Measurements from ENCODE around the gene PPP3CA.

PPP3CA gene

GRCh38 chr4:101347267-101347556, at the start of gene PPP3CA:
Gene PPP3CA, minus strand, starts transcription at chr4:101347526.
- DNase-seq: no peak

DNA sequence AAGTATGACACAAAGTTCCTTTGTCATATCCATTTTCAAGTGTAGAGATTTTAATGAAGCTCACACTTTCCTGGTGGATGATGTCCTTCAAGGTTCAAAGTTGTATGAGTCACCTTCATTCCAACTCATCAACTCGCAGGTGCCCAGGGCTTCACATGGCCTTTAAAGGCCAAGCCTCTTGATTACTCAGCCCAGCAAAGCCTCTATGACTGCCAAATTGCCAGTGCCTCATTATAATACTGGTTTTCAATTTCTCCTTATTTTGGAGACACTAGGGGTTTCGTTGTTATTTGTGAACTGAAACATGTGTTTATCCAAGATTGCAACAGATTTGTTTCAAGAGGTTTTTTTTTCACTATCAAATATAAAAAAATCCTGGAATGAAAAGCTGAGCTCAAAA, 45.9 kb upstream of the PPP3CA start:
- DNase-seq: no peak

DNA sequence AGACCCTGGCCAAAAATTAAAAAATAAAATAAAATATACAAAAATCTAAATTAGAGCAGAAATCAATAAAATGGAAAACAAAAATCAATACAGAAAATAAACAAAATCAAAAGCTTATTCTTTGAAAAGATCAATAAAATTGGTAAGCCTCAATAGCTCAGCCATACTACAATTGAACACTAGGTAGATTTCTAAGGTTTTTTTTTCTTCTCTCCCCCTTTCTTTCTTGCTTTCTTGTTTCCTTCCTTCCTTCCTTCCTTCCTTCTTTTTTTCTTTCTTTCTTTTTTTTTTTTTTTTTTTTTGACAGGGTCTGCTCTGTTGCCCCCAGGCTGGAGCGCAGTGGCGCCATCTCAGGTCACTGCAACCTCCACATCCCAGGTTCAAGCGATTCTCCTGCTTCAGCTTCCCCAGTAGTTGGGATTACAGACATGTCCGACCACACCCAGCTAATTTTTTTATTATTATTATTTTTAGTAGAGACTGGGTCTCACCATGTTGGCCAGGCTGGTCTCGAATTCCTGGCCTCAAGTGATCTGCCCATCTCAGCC, 23.4 kb upstream of the PPP3CA start:
- no peak for DNase-seq

- DNase-seq: no peak
Observed at GRCh38 chr4:101367201-101367600, 19.9 kb upstream of the PPP3CA start.

DNA sequence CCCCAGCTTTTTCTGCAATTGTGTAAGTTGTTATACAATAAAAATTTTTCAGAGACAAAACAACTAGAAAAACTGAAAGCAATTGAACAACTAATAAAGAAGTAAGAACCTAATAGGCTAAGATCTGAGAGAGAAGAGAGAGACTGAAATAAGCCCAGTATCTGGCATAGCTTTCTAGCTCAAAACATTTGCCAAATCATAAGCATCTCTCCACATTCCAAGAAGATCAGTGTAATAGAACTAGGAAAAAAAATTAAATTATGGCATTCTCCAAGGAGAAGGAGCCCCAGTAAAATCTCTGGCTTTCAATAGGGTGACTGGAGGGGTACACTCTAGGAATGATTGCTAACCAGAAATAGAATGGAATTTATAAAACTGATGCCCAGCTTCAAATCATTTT, 19.0 kb upstream of the PPP3CA start:
- no peak for DNase-seq

- DNase-seq: no peak
Observed at GRCh38 chr4:101357751-101358150, 10.4 kb upstream of the PPP3CA start.

GRCh38 chr4:101356928-101357327, 9.6 kb upstream of the PPP3CA start:
- no peak for DNase-seq

DNA sequence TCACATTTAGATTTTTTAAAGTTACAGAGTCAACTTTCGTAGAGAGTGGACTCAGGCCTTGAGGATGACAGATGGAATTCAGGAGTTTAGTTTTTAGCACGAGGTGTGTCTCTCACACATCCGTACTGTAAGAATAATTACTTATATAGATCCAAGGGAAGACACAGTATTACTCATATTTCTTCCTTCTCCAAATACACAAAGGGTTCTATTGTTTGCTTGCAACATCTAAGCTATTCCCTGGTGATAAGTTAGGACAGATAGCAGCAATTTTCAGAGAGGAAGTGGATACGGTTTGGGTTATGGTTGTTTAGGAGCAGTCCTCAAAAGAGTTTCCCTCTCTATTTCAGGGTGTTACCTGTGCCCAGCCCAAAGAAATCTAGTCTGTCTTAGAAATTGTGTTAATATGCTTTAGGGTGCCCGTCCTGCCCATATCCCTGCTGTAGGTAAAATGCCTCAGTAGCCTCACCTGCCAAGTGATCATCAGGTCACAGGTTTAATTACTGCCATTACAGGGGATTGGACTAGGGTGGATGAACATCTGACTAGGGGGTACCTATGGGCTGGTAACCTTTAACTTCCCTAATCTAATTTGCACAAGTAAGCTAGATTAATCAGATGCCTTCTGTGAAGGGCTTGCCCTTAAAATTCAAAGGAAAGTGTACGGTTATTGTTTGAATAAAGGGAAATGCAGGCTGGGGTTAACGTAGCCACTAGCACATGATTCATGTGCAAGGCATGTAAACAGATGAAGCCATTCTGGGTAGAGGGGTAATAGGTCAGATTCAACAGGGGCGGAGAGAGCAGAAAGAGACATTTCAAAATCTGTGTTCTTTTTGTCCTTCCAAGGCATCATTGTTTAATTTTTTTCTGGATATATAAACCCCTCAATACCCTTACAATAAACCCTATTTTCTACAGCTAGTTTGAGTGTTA, 8.7 kb upstream of the PPP3CA start:
- no peak for DNase-seq

GRCh38 chr4:101355246-101355645, 7.9 kb upstream of the PPP3CA start:
- no peak for DNase-seq

DNA sequence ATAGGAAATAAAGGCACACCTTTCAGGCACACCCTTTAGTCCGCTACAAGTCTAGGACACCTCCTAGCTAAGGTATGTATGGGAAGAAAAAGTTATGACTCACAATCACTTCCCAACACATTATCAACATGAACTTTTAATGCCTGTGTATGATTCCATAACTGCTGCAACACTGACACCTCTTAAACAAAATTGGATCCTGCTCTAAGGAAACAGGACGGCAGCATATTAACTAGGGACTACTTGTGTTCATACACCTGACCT, 2.4 kb upstream of the PPP3CA start:
- no peak for DNase-seq

- DNase-seq: no peak
Observed at GRCh38 chr4:101348995-101349800, 1.9 kb upstream of the PPP3CA start.

GRCh38 chr4:101348367-101348827, 1.1 kb upstream of the PPP3CA start:
- no peak for DNase-seq

DNA sequence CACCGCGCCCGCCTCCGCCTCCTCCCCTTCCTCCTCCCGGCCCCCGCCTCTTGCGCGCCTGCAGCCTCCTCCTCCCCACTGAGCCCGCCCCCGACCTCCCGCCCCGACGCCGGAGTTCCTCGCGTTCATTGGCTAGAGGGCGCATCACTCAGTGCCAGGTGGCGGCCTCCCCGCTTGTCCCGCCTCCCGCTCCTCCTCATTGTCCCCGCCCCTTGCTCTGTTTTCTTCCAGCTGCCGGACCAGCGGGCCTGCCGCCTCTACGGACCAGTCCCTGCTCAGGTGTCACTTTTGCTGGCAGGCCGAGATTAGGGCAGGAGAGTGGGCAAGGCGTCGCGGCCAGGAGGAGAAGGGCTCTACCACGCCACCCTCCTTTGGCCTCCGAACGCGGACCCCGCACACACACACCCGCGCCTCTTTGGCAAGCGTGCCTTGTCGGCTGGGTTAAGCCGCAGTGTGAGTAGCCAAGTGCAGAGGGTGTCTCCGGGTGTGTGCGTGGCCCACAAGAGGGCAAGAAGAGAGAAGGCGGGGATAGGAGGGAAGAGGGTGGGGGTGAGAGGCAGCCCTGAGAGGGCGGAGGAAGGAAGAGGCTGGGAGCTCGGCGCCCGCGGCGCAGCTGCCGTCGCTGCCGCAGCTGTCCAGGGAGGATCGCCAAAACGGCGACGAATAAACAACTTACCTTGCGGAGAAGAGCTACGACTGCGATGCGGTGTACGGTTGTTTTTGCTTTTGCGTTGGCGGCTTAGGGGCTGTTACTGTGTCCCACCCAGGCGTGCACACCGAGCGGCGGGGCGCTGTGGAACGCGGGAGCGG, 436 bp upstream of the PPP3CA start:
- DNase-seq: peak; percentile 72

DNA sequence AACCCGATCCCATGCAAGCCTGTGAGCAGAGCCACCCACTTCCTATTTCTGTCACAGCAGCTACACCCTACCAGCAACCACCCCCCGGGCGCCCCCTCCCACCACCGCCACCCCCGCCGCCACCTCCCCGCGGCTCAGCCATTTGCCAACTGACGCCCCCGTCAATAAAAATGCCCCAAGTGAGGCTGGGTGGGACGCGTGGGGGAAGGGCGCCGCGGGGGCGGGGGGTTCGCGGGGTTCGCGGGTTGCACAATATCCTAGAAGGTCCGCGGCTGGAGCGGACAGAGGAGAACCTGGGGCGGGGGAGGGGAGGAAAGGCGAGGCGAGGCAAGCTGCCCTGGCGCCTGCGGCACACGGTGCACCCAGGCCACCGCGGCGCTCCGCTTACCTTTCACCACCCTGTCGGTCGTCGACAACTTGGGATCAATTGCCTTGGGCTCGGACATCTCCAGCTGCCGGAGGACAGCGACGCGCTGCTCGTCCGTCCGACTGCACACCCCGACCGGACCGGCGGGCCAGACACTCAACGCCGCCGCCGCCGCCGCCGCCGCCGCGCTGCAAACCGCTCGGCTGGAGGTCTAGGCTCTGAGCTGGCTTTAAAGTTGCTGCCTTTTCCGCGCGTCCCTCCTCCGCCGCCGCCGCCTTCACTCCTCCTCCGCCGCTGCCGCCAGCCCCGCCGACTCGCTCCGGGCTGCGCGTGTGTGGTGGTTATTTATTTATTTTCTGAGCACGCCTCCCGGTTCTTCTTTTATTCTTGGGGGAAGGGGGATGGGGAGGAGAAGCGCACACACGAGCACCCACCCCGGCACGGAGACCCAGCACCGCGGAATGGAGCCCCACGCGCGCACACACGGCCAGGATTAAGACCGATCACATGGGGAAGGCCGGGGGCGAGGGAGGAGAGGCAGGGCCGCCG, 717 bp downstream of the PPP3CA start:
- DNase-seq: no peak

GRCh38 chr4:101345596-101346350, 1.6 kb downstream of the PPP3CA start:
- DNase-seq: no peak

- no peak for DNase-seq
Observed at GRCh38 chr4:101345271-101345595, 2.1 kb downstream of the PPP3CA start.

GRCh38 chr4:101339332-101339731, 8.0 kb downstream of the PPP3CA start:
- no peak for DNase-seq

- DNase-seq: no peak
Observed at GRCh38 chr4:101337688-101338087, 9.6 kb downstream of the PPP3CA start.

GRCh38 chr4:101334963-101335572, 12.3 kb downstream of the PPP3CA start:
- no peak for DNase-seq

DNA sequence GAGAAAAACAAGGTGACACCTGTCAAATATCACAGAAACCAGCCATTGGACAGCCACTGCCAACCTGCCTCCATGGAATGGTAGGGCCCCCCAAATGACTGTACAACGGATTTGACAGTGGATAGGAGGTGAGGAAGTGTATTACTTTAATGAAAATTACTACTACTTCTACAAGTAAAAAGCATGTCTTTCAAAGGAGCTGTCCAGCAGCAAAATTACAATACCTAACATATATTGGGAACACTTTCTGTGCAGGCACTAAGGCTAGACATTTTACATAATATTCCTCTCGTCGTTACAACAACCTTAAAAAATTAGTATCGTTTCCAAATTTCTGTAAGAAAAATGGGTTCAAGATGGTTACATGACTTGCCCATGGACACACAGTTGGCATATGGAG, 14.9 kb downstream of the PPP3CA start:
- DNase-seq: no peak

GRCh38 chr4:101331017-101331416, 16.3 kb downstream of the PPP3CA start:
- no peak for DNase-seq

Measured in DMS79 (cell line).